ENCODE data around the gene RAB13.
A peak's percentile ranks its signal among the peaks of the same experiment; 100 is the strongest.

Gene RAB13

DNA sequence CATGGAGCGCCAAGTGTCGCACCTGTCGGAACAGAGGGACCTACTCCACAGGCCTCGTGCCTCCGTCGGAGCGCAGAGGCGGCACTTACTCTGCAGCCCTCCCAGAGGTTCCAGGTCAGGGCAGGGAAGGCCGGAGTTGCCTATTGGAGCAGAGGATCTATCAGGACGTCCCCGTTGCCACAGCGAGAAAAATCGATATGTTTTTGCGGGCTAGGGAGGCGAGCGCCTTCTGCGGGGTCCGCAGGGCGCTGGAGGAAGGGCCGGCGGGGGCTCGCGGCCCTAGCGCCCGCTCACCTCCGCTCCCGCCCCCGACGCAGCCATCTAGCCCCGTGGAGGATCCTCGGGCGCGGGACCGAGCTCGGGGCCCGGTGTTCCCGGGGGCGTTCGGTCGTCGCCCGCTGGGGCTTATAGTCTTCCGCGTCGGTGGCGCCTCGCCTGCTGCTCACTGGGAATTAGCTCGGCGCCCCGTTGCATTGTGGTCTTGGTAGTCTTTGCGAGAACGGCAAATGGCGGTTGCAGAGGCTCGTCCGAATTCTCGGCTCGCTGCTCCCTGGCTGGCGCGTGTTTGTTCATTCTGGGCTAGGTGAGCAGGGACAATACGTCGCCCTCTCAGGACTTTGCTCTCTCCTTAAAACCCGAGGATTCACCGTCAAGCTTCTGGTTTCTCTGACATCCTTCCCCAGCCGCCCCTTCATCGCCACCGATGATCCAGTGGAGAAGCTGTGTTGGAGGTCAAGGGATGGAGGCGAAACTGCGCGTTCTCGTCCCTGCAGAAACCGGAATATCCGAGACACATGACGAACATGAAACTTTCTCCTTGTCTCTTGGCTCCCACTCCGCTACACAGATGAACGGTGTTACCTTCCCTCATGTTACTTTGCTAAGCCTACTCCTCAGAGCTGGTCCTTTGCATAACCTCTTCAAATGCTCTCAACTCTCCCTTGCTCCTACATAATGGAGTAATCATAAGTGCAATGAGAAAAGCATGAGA, 8.6 kb downstream of the RAB13 start, which contains the start of gene JTB:
TSS of gene JTB (minus strand) at position 425 of the 991 bp plus-strand sequence. CDS start at position 3, 422 bp downstream.
- DNase-seq (ENCODE audit: low read depth): peak; percentile 74

DNA sequence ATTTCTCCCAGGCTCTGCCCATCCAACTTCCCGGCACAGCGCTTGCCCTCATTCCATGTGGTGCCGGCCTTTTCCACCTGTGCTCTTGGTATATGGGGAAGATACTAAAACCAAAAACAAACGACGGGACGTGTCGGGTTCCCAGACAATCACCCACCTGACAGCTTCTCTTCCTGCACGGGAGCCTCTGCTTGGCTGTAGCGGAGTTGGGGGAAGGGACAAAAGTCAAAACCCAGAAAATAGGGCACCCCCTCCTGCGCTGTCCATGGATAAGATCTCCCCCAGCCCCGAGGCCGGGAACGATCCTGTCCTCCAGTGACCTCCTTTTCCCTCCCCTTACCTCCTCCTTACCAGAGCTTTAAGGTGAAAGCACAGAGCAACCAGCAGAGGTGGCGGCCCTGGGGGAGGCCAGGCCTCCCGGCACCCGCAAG, 9.3 kb downstream of the RAB13 start:
- no peak for DNase-seq (ENCODE audit: low read depth)

GRCh38 chr1:153973525-153973924, 12.6 kb downstream of the RAB13 start:
- no peak for DNase-seq (ENCODE audit: low read depth)

DNA sequence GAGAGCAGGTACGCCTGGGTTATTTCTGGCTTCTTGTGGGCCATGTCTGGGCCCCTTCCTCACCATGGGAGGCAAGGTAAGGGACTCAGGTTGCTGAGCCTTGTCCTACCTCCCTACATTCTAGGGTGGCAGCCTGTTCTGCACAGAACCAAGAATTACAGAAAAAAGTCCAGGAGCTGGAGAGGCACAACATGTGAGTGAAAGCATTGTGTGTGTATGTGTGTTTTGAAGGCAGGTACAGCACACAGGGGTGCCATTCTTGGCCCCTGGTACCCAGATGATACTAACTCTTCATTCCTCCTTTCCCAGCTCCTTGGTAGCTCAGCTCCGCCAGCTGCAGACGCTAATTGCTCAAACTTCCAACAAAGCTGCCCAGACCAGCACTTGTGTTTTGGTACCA, 13.1 kb downstream of the RAB13 start:
- DNase-seq (ENCODE audit: low read depth): no peak

GRCh38 chr1:153970346-153970745, 15.8 kb downstream of the RAB13 start:
- DNase-seq (ENCODE audit: low read depth): no peak

- no peak for DNase-seq (ENCODE audit: low read depth)
Observed at GRCh38 chr1:153968972-153969371, 17.2 kb downstream of the RAB13 start.

DNA sequence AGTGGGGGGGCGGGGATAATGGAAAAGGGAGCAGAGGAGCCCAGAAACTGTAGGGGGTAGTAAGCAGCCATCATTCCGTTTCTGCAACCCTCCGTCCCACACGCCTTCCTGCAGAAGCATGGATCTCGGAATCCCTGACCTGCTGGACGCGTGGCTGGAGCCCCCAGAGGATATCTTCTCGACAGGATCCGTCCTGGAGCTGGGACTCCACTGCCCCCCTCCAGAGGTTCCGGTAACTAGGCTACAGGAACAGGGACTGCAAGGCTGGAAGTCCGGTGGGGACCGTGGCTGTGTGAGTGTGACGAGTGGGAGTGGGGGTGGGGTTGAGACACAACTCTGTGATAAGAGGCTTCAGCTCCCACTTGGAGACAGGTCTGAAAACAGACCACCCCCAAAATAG, 17.7 kb downstream of the RAB13 start:
- no peak for DNase-seq (ENCODE audit: low read depth)

DNA sequence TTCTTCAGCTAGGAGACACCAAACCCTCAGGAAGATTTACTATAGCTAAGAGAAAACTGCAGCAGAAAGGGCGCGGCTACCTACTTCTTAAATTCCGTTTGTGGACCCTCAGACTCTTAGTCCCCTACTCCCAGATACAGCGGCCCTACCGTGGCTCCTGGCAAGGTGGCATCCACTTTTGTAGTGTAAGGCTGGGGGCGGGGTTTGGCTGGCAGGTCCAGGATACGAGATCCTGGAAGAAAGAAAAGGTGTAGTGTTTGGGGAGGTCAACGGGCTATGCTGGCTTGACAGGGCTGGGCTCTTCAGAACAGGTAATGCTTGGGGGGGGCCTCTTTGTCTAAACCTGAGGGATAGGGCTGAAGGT, 18.2 kb downstream of the RAB13 start:
- no peak for DNase-seq (ENCODE audit: low read depth)

DNA sequence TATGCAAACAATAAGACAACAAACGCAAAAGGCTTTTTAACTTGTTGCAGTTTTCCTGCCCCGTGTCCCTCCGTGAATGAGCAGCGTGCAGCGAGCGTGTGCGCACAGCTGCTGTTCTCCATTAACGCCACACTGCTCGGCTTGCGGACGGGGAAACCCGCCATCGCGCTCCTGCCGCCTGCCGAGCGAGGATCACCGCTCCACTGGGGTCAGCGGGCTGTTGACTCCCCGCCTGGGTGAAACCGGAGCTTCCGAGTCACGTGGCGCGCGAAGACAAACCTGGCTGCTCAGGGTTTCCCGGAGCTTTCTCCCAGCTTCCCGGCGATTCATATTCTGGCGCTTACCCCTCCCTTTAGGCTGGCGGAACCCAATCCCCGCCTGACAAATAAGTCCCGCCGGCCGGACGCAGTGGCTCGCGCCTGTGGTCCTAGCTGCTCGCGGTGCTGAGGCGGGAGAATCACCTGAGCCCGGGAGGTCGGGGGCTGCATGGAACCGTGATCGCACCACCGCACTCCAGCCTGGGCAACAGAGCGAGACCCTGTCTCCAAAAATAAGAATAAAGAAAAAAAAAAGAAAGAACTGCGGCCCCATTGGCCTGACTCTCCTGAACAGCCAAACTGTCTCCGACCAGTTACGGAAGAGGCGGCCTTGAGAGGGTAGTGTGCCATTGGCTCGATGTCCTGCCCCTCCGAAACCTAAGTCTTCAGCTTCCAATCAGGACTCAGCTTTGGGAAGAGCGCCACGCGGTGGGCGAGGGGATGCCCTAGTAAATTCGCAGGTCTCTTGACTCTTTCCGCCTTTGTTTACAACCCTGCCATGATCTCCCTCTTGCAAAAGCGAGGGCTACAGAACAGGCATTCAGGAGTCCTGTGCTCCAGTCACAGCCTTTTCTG, 18.8 kb downstream of the RAB13 start, which contains the start of gene CREB3L4:
TSS of gene CREB3L4 (plus strand) at position 796 of the 893 bp plus-strand sequence. CDS start 624 bp downstream, outside the sequence.
- DNase-seq (ENCODE audit: low read depth): peak; percentile 99

GRCh38 chr1:153963850-153964331, 22.2 kb downstream of the RAB13 start:
- DNase-seq (ENCODE audit: low read depth): peak; percentile 43

GRCh38 chr1:153963030-153963849, 22.9 kb downstream of the RAB13 start, which contains the start of gene SLC39A1:
TSS of gene SLC39A1 (minus strand) at chr1:153963537. CDS start at chr1:153962715, 822 bp downstream.
- DNase-seq (ENCODE audit: low read depth): peak; percentile 94

GRCh38 chr1:153962088-153963029, 23.8 kb downstream of the RAB13 start:
- DNase-seq (ENCODE audit: low read depth): peak; percentile 82

- no peak for DNase-seq (ENCODE audit: low read depth)
Observed at GRCh38 chr1:153961421-153961820, 24.7 kb downstream of the RAB13 start.

- DNase-seq (ENCODE audit: low read depth): no peak
Observed at GRCh38 chr1:153960206-153960605, 25.9 kb downstream of the RAB13 start.

DNA sequence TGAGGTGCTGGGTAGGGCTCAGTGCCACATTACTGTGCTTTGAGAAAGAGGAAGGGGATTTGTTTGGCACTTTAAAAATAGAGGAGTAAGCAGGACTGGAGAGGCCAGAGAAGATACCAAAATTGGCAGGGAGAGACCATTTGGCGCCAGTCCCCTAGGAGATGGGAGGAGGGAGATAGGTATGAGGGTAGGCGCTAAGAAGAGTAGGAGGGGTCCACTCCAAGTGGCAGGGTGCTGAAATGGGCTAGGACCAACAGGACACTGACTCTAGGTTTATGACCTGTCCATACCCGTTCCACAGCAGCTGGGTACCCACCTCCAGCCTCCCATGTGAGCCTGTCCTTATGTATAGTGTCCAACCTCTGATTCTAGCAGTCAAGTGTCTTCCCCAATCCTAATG, 26.7 kb downstream of the RAB13 start:
- DNase-seq (ENCODE audit: low read depth): no peak

GRCh38 chr1:153958961-153959260, 27.2 kb downstream of the RAB13 start:
- no peak for DNase-seq (ENCODE audit: low read depth)

DNA sequence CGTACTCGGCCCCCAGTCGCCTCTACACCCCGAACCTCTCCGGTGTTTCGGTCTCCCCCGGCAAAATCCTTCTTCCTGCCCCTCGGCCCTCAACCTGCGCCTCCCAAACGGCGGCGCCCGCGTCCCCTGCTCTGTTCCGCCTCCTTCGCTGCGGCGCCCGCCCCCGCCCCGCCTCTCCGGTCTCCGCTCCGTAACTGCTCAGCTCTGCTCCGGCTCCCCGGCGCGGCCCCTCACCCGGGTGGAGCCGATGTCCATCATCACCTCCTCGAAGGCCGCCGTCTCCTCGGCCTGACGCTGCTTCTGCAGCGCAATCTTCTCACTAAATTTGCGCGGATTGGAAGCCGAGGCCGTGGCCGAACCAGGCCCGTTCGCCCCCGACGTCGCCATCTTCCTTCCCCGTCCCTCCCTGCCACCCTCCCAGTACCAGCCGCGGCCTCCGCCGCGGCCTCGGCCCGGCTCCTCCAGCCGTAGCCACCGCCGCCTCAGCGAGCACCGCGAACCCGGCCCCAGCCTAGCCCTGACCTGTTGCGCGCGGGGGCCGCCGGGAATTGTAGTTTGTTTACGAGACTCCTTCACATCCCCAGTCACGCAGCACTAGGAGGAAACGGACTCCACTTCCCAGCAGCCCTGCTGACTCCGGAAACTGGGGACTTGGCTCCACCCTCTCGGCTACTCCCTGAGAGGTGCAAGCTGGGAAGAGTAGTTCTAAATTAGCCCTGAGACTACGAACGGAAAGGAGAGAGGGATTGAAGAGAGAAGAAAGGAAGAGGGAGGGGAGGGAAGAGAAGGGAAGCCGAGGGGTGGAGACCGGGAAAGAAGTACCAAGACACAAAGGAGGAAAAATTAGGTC, 27.8 kb downstream of the RAB13 start, which contains the start of gene CRTC2:
TSS of gene CRTC2 (minus strand) at position 502 of the 850 bp plus-strand sequence. CDS start at position 387, 115 bp downstream.
- DNase-seq (ENCODE audit: low read depth): peak; percentile 98

DNA sequence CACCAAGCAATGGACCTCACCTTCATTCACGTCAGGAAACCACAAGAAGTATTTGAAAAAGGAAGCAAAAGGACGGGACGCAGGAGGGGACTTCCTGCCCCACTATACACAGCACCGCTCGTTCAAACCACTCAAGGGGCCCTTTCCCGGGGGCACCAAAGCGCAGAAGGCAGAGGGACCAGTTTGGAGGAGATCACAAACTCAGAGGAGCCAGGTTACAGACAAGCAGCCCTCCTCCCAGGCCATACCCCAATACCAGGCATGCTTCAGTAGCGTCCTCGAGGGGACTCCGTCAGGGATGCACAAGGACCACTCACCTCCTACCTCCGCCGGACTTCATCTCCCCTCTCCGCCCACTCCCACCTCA, 28.4 kb downstream of the RAB13 start:
- DNase-seq (ENCODE audit: low read depth): peak; percentile 10

DNA sequence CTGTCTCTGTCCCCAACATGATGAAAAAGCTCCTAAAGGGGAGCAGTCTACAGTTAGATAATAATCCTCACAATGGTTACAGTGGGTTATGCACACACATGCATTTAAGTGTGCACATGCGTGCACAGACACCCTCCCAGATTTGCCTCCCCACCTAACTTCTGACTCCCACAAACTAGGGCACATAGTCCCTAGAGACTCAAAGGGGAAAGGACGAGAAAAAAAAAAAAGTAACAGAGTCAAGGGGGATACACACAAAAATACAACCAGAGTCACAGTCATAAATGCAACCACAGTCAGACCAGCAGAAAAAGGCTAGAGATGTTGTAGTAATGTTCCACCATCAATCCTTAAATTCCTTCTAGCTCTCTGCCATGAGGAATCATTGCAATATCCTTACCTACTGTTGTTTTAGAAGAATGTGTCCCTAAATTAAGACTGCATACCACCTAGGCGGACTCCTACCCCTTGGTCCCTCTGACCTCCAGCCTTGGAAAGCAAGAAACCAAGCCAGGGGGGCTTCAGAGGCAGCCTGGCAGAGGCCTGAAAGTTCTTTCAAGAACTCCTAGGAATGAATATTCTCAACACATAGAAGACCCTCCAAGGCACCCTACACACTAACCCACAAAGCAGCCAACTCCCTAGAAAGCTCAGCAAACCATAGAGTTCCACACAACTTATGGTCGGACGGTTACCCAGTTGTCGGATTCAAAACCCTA, 29.0 kb downstream of the RAB13 start:
- no peak for DNase-seq (ENCODE audit: low read depth)
